HTR-8/SVneo (cell line): ENCODE results near the gene LRRN3.

ENCODE experiments used
- DNase-seq: peaks from one replicate; pipeline ENCODE4 v3.0.0; 2011; ENCODE audit warnings: low spot score, mixed read lengths; ENCODE audit not compliant: insufficient read length
- FAIRE-seq: peaks from 2 replicates; lab custom pipeline; 2011; peaks lifted over from hg19 to GRCh38; lab: Jason Lieb, UNC

The LRRN3 gene

DNA sequence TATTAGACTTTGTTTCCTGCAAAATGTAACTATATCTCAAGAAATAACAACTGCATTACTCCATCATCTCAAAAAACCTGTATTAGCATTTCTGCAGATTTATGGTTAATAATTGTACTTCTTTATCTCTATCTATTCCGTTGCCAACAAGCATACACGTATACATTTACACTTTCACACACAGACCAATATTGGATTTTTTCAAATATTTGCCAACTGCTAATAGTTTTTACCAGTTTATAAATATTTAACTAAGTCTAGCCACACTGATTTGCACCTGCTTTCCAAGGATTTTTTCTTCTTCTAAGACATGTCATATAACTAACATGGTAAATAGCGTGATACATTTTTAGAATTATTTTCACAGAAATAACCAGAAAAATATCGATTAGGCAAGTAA is 12.2 kb downstream of the LRRN3 start:
- no peak for DNase-seq
- FAIRE-seq: no peak

DNA sequence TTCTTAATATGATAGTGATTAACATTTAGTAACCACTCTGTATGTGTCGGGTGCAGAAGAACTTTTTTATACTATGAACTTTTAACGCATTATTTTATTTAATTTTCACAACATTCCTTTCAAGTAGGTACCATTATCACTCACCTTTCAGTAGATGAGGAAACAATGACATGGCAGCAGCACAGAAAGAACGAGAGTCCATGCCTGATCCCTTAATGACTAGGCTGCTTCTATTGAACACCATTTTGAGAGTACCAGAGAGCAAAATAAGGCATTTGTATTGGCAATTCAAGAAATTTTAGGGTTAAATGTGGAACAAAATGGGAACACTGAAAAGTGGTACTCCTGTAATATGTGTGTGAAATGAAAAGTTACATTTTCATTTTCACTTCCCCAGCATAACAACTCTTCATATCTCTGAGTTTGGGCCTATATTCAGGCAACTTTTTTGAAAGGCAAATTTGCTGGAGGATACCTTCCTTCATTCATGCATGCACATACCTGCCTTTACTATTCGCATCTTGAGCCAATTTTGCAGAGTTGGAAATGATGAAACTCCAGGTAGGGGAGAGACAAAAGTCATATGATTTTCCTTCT is 12.8 kb downstream of the LRRN3 start:
- FAIRE-seq: no peak
- DNase-seq: no peak

DNA sequence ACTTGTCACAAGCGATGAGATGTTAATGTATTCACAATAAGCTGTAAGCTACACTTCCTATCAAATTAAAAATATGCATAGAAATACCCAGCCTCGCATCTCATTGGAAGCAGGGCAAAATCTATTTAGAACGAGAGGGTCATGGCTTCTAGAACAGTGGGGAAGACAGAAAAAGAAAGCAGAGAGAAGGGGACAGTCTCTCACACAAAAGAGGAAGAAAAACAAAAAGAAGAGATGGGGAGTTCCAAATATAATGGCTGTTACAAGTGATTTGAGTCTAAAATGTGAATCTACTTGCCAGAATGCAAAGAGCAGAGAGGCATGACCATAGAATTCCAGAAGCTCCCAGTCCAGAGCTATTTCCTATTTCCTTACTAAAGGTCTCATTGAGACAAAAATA is 13.8 kb downstream of the LRRN3 start:
- DNase-seq (no peak), FAIRE-seq (no peak)

DNA sequence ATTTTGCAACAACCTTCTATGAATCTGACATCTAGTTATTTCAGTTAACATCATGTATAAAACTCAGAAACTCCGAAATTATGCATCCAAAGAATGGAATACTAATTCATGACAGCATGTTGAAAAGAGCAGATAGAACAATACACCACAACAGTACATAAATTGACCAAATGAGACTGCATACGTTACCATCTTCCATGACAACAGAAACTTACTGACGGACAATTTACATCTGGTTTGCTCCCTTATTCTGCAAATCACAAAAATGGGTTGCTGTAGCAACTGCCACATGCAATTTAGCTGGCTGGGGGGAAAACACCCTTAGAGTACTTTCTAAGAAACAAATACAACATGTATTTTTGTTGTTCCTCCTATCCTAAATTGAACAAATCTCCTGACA is 14.3 kb downstream of the LRRN3 start:
- no peak for DNase-seq
- no peak for FAIRE-seq

DNA sequence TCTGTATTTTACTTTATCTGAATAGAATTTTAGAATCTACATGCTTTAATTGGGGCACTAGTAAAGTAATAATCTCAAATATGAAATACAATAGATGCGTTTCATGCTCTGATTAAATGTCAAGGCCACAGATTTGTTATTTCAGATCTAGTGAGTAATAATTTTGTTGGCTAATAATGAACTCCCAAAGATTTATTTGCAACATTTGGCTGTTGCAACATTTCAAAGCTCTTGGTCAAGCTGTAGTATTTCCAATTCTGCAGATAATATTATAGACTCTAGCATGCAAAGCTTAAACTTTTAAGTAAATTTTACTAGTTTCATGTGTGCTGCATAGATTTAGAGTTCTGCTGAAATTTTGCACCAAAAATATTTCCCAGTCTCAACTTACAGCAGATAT is 16.7 kb downstream of the LRRN3 start:
- no peak for FAIRE-seq
- no peak for DNase-seq

DNA sequence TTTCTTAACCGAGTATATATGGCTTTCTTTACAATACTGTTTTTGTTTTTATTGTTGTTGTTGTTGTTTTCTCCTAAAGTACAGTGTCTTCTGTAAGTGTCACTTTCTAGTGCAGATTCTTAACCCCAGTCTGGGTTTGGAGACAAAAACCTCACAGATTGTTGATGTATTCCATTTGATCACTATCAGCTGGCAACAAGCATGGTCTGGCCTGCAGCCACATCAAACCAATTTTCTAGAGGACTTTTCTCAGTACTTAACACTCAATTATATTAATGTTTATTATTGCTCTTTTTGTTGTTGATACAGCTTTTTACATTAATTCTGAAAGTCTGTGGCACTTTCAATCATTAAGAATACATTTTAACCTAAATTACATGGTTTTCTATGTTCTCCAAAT is 17.1 kb downstream of the LRRN3 start:
- DNase-seq (no peak), FAIRE-seq (no peak)

DNA sequence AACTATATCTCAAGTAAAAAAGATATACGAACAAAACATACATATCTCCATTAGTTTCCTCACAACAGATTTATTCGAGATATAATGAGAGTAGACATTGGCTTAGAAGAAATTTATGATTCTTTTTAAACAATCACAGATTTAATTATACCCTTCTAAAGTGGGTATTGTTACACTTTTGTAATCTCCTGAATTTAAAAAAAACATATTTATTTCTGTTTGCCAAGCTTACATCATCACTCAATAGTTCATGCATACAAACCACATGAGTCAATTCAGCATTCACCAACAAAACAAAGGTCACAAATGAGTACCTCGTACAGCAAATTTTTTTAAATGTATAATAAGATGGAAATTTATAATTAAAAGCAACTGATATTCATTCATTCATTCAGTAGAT is 17.6 kb downstream of the LRRN3 start:
- FAIRE-seq: no peak

DNA sequence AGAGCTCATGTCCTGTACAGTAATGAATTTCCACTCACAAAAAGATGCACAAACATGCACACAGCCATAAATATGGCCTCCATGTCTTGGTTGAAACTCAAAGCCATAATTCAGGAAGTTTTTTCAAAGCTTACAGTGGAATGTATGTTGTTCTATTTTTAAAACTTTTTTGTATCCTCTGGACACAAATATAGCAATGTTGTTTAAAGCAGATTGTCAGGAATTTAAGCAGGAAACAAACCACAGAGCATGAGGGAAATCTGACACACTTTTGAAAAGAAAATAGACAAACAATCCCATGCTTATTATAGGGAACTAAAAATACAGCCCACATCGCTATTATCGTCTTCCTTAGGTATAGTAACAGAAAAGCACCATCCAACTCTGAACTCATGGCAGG is 21.5 kb downstream of the LRRN3 start:
- FAIRE-seq (no peak), DNase-seq (no peak)

More for the DNA sequence above, 17.6 kb downstream of the LRRN3 start:
- DNase-seq: no peak

DNA sequence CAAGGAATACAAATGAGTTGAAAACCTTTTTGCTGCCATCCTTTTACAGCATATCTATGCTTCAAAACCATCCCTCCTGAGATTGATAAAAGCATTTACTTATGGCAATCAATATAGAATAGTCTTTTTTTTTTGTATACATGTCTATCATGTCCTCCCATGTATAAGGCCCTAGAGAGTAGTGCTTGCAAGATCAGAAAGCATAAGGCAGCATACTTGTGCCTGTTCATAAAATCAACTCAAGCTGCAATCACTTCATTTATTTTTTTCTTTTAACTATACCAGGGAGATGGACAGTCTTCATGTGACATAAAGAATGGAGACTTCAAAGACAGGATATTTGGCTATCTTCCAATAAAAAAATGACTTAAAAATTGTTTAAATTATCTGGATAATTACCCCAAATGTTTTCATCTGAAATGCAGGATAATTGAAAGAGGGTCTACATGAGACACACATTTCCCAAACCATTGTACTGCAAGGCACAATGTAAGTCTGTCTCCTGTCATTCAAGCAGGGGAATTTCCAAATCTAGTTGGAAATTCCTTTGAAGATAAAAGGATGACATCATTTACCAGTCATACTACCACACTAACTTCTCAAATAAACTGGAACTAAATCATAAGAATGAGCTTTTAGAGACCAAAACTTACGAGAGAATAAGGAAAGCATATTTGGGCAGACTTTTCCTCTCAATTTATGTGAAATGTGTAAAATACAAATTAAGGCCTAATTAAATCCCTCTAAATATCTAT is 22.5 kb downstream of the LRRN3 start:
- DNase-seq (no peak), FAIRE-seq (no peak)

DNA sequence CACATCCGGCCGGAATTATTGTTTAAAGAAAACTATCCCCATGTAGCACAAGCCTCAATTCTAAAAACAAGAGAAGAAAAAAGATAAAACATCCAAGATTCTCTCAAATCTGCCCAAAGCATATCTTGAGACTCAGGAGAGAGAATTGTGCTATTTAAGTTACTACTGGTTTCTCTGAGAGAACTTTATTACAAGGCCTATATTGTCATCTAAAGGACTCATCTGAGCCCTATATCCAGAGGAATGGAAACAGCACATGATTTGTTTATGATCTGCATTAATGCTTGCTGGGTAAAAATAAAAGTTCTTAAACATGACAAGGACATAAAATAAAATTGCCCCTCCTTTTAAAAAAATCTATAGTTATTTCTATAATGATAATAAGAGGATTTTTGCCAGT is 25.0 kb downstream of the LRRN3 start:
- no peak for FAIRE-seq
- no peak for DNase-seq

DNA sequence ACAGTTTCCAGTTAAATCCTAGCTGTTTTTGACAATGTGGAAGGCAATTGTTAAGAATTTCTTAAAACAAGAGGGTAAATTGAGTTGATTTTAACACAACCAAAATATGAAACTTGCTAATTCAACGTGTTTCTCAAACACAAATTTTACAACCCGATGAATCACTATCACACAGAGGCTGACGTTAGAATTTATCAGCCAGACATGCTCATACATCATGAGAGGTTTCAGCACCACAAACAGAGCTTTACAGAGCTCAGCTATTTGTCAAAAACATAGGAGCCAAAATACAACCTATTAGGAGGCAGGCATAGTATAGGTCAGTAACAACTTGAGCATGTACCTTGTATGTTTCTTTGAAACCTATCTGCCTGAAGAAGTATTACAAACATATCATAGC is 36.1 kb downstream of the LRRN3 start:
- DNase-seq: no peak
- no peak for FAIRE-seq

DNA sequence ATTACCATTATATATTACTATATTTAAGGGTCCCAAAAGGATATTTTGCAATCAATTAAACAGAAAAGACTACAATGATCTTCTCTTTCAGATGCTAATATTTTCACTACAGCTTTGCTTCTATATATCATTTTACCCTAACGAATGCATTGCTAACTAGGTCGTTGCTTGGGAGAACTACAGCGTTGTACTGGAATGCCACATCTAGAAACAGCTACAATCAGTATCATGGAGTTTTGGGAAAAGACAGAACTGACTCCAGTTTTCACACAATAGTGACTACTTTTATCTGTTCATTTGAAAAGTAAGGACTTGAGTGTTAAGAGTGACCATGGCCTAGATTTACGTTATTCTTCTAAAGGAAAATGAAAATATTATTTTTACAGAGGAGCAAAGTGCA is 38.5 kb downstream of the LRRN3 start:
- FAIRE-seq (no peak), DNase-seq (no peak)

DNA sequence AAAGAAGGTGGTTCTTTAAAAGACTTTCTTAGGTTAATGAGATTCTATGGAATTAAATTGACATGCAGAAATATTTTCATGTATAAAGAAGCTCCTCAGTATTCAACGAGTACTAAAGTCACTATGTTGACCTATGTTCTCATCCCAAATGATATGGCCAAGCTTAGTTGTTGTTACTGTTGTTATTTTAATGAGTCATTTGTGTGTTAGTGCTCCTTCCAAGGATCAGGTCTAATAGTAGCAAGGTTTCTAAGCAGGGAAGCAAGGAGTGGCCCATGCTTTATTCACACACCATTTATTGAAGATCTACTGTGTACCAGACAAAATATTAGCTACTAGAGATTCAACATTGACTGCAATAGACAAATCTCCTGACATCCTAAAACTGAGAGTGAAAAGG is 41.9 kb downstream of the LRRN3 start:
- FAIRE-seq: no peak
- DNase-seq: no peak

DNA sequence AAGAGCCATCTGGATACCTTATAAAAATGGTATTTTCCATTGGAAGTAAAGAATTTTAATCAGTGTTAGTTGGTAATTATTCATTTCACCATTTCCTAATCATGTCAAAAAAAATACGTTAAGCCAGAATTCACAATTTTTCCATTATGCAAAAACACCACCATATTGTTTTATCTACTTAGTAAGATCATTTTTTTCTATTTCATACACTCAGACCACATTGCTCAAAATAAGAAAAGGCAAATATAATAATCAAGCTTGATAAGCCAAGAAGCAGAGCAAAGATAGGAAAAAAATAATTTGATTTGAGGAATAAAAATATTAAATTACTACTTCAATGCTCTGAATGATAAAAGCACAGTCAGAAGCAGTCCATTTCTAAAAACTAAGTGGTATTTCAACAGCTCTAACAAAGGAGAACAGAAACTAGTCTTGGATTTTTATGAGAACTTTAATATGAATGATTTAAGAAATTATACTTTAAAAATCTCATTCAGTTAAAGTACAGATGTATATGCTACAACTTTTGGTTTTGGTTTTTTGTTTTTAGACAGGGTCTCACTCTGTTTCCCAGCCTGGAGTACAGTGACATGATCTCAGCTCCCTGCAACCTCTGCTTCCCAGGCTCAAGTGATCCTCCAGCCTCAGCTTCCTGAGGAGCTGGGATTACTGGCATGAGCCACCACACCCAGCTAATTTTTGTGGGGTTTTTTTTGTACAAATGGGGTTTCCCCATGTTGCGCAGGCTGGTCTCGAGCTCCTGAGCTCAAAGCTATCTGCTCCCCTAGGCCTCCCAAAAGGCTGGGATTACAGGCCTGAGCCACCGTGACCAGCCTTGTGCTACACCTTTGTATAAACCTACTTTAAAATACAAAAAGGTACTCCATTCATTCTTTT is 46.6 kb downstream of the LRRN3 start:
- FAIRE-seq: no peak
- DNase-seq: no peak

DNA sequence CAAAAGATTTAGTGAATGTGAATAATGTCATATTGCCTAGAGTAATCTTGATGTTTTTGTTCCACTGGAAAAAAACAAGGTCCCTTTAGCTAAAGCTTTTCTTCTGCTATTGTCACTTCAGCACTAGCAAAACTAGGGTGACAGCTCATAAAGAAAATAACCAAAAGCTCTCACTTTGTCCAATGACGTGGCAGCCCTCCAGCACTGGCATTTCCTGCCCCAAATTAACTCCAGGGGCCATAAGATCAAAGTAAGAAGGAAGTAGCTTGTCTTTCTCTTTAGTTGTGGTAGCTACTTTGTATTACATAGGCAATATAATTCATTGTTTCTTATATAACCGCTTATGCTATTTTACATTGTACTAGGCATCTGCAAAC is 47.3 kb downstream of the LRRN3 start:
- no peak for DNase-seq
- no peak for FAIRE-seq

DNA sequence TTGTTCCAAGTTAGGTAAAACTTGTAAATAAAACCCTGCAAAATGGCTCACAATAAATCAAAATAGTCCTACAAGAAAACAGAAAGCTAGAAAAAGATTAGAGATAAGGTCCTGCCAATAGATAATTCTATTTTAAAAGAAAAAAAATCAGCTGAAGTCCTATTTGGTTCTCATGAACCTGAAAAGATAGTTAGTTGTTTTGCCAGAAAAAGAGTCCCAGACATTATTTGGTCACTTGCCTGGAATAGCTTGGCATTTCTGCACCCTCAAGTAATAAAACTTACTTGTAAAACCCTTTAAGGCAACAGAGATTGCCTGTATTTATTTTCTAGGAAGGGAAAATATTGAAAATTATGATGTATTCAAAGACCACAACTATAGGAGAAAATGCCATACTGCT is 47.7 kb downstream of the LRRN3 start:
- no peak for DNase-seq
- FAIRE-seq: no peak

DNA sequence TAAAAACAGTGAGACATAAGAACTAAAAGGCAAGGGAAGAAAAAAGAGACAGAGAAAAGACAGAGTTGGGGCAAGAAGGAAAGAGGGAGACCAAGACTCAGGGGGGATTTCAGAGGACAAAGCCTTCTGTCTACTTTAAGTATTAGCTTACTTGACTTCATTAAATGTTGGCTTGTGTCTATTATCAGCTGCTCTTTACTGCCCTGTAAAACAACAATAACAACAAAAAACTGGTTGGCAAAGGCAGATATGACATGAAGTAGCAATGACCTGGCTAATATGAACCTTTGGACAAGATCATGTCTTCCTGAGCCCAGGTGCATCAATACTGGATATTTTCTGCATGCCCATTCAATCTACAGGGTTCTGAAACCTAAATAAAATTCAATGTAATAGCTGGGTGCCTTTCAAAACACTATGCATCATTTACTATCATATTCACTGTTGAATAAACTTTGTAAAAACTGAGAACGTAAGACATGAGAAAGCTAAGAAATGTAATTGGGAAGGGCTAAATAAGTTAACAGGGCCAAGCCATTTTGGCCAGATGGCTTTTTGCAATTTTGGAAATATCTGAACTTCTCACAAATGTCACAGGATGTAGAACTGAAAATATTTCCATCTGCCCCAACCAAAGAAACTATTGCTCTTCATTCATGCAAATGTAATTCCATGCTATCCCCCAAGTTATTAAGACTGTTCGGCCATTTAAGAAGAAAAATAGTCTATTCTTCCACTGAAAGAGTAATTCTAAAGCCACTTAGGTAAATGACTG is 49.4 kb downstream of the LRRN3 start:
- FAIRE-seq (no peak), DNase-seq (no peak)

DNA sequence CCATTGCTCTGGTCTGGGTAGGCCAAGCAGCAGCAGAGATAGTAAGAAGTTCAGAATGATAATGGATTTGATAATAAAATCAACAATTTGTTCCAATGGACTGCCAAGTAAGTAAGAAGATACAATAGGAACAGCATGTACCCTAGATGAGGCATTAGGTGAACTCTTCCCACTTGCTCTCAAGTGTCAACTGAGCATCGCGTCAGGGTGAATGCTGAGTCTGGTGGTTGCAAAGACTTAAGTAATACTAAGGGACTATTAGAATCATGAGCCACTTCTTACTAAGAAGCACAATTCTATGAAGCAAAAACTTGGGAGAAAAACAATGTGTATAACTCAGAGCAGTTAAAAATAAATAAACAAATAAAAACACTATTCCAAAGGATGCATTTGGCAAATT is 54.5 kb downstream of the LRRN3 start:
- no peak for DNase-seq

DNA sequence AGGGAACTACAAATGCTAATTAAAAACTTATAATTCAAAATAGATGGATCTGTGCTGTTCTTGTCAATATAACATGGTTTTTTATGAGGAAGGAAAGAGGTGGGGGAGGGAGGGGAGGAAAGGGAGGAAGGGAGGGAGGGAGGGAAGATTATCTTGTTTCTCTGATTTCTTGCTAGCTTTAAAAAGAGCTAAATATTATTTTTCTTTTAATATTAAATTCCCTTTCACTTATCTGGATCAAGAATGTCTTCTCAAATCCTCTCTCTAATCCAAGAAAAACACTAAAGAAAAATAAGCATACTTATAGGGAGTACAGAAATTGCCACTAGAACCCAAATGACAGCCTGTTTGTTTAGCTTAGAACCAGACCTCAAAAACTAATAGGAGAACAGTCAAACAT is 55.2 kb downstream of the LRRN3 start:
- DNase-seq (no peak), FAIRE-seq (no peak)

More for the DNA sequence above, 54.5 kb downstream of the LRRN3 start:
- no peak for FAIRE-seq

DNA sequence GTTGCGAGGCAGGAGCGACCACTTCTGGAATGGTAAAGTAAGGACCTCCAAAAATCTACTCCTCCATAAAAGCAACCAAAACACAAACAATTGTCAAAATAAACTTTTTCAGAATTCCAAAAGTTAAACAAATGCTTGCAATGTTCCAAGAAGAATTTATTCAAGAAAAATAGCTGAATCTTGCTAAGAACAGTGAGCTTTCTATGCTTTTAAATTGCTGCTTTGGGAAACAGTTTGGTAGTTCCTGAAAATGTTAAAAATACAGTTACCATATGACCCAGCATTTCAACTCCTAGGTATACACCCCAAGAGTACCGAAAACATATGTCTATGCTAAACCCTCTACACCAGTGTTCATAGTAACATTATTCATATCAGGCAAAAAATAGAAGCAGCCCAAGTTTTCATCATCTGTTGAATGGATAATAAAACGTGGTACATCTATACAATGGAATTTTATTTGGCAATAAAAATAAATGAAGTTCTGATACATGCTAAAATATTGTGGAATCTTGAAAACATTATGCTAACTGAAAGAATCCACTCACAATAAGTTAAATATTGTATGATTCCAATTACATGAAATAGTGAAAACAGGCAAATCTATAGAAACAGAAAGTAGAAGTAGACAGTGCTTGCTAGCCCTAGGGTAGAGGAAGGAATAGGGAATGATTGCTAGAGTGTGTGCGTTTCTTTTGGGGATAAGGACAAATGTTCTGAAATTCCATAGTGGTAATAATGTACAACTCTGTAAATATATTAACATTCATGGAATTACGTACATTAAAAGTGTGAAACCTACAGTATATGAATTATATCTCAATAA is 57.0 kb downstream of the LRRN3 start:
- DNase-seq (no peak), FAIRE-seq (no peak)
